ENCODE results near the gene EXOC3. TPM values are rescaled to one million over a fixed set of nuclear protein-coding genes. Genes with fewer than 3 reads are reported as not detected.

Gene EXOC3
- total RNA-seq, 2 experiments from 2014 or later = 62.2 to 62.3 TPM

- no peak for DNase-seq
- no peak overlapping the region for H3K4me3 Mint-ChIP-seq
- H3K27me3 Mint-ChIP-seq (ENCODE audit: low read depth) = no peaks in the 10 kb centered on the region
- H3K27ac Mint-ChIP-seq = no peak overlapping the region
- peaks cover 14% of the 10 kb centered on the region for H3K36me3 Mint-ChIP-seq (ENCODE audit: low read depth)
- H3K9me3 Mint-ChIP-seq (ENCODE audit: insufficient read depth) = no peaks in the 10 kb centered on the region
- POLR2A ChIA-PET = no interaction called here
- CTCF ChIA-PET = interaction anchor here (0.9 to 1.5 kb wide), 2 partner anchors 12 to 118 kb away, joined by 3 to 6 read pairs; no protein-coding TSS in a partner anchor
- H3K4me1 Mint-ChIP-seq (ENCODE audit: low read depth) = peaks cover 21% of the 10 kb centered on the region
- no peak for ATAC-seq
These were observed 7.7 kb upstream of the EXOC3 start for GRCh38 chr5:435156-435790.

GRCh38 chr5:435961-436640 is 6.9 kb upstream of the EXOC3 start:
- Mint-ChIP-seq H3K9me3 (ENCODE audit: insufficient read depth) (no peaks in the 10 kb centered on the region), H3K4me3 (no peak overlapping the region), H3K27ac (no peak overlapping the region), H3K36me3 (ENCODE audit: low read depth) (peaks cover 11% of the 10 kb centered on the region), H3K4me1 (ENCODE audit: low read depth) (peaks cover 24% of the 10 kb centered on the region), H3K27me3 (ENCODE audit: low read depth) (no peaks in the 10 kb centered on the region)
- ChIA-PET POLR2A (interaction anchor here (1.0 kb wide), 1 partner anchor 13 kb away, joined by 3 read pairs; no protein-coding TSS in a partner anchor), CTCF (no interaction called here)
- ATAC-seq (no peak), DNase-seq (no peak)

- no peak for DNase-seq
- CTCF ChIA-PET = interaction anchor here (0.6 kb wide), 1 partner anchor 54 kb away, joined by 3 read pairs; no protein-coding TSS in a partner anchor
These were observed 6.4 kb upstream of the EXOC3 start for GRCh38 chr5:436641-436975.

DNA sequence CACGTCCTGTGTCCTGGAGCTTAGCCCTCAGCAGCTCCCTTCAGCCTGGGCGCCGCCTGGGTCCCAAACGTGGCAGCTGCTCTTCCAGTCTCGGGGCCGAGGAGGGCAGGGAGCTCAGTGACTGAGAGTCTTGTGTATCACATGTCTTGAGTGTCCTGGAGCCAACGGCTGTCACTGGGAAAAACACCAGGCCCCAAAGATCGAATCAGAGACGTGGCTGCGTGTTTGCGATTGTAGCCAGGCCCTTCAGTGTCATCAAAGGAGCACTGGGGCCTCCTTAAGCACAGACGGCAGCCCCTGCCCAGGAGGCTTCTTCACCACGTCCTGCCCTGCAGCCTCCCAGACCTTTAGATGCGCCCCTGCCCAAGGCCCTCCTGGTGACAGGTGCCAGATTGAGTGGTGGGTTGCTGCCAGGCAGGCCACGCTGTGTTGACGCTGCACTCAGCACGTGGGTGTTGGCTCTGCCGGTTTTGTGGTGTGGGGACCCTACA is 5.7 kb upstream of the EXOC3 start:
- Mint-ChIP-seq H3K36me3 (ENCODE audit: low read depth) (peaks cover 6% of the 10 kb centered on the region), H3K27me3 (ENCODE audit: low read depth) (no peaks in the 10 kb centered on the region), H3K4me3 (no peak overlapping the region), H3K27ac (no peak overlapping the region), H3K4me1 (ENCODE audit: low read depth) (peaks cover 32% of the 10 kb centered on the region), H3K9me3 (ENCODE audit: insufficient read depth) (no peaks in the 10 kb centered on the region)
- CTCF ChIA-PET = interaction anchor here (0.6 kb wide), 1 partner anchor 55 kb away, joined by 3 read pairs; no protein-coding TSS in a partner anchor
- no peak for DNase-seq
- ATAC-seq = no peak
- POLR2A ChIA-PET = interaction anchor here (0.9 to 1.0 kb wide), 2 partner anchors 11 to 91 kb away, joined by 3 read pairs; no protein-coding TSS in a partner anchor

More at GRCh38 chr5:436641-436975, 6.4 kb upstream of the EXOC3 start:
- H3K27ac Mint-ChIP-seq = no peak overlapping the region
- no peaks in the 10 kb centered on the region for H3K27me3 Mint-ChIP-seq (ENCODE audit: low read depth)
- no peak for ATAC-seq
- peaks cover 9% of the 10 kb centered on the region for H3K36me3 Mint-ChIP-seq (ENCODE audit: low read depth)
- no peaks in the 10 kb centered on the region for H3K9me3 Mint-ChIP-seq (ENCODE audit: insufficient read depth)
- peaks cover 25% of the 10 kb centered on the region for H3K4me1 Mint-ChIP-seq (ENCODE audit: low read depth)
- H3K4me3 Mint-ChIP-seq = no peak overlapping the region
- POLR2A ChIA-PET = interaction anchor here (1.0 kb wide), 1 partner anchor 12 kb away, joined by 3 read pairs; no protein-coding TSS in a partner anchor

- peaks cover 6% of the 10 kb centered on the region for H3K36me3 Mint-ChIP-seq (ENCODE audit: low read depth)
- CTCF ChIA-PET = no interaction called here
- POLR2A ChIA-PET = interaction anchor here (0.9 kb wide), 1 partner anchor 93 kb away, joined by 3 read pairs; no protein-coding TSS in a partner anchor
These were observed 4.4 kb upstream of the EXOC3 start for GRCh38 chr5:438481-438981.

DNA sequence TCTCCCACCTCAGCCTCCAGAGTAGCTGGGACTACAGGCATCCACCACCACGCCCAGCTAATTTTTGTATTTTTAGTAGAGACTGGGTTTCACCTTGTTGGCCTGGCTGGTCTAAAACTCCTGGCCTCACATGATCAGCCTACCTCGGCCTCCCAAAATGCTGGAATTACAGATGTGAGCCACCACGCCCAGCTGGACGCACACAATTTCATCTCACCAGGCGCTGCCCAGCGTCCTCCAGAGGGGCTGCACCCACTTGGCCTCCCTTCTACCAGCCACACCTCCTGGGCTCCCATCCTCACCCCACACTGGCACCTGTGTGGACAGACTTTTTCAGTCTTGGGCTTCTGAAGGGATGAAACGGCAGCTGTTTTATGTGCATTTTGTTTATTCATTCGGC is 3.8 kb upstream of the EXOC3 start:
- Mint-ChIP-seq H3K27ac (peak overlapping the region; percentile 23), H3K9me3 (ENCODE audit: insufficient read depth) (no peaks in the 10 kb centered on the region), H3K4me3 (no peak overlapping the region), H3K36me3 (ENCODE audit: low read depth) (peaks cover 6% of the 10 kb centered on the region), H3K4me1 (ENCODE audit: low read depth) (peaks cover 41% of the 10 kb centered on the region), H3K27me3 (ENCODE audit: low read depth) (no peaks in the 10 kb centered on the region)
- ChIA-PET CTCF (interaction anchor here (1.6 kb wide), 1 partner anchor 8 kb away, joined by 7 read pairs; no protein-coding TSS in a partner anchor), POLR2A (no interaction called here)
- DNase-seq (no peak), ATAC-seq (no peak)

More at GRCh38 chr5:438481-438981, 4.4 kb upstream of the EXOC3 start:
- Mint-ChIP-seq H3K27me3 (ENCODE audit: low read depth) (no peaks in the 10 kb centered on the region), H3K27ac (no peak overlapping the region), H3K4me3 (no peak overlapping the region), H3K9me3 (ENCODE audit: insufficient read depth) (no peaks in the 10 kb centered on the region), H3K4me1 (ENCODE audit: low read depth) (peaks cover 36% of the 10 kb centered on the region)
- DNase-seq (no peak), ATAC-seq (no peak)

DNA sequence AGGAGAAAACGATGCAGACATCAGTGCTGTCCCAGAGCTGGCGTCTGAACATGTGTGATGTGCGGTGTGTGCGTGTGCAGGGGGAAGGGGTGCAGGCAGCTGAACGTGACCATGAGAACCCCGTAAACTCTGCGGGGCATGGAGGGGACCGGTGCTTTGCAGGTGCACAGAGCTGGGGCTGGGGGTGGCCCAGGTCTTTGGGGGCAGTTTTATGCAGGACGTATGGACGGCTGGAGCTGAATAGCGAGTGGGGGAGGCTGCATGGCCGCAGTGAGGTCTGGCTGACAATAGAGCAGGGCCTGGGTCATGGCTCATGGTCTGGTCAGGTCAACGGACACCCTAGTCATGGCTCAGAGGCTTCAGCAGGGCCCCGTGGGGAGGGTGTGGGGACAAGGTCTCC is 3.3 kb upstream of the EXOC3 start:
- CTCF ChIA-PET = interaction anchor here (1.4 to 1.6 kb wide), 2 partner anchors 9 to 14 kb away, joined by 4 to 7 read pairs; no protein-coding TSS in a partner anchor
- peaks cover 8% of the 10 kb centered on the region for H3K36me3 Mint-ChIP-seq (ENCODE audit: low read depth)
- no peaks in the 10 kb centered on the region for H3K27me3 Mint-ChIP-seq (ENCODE audit: low read depth)
- DNase-seq = no peak
- POLR2A ChIA-PET = no interaction called here
- no peak overlapping the region for H3K4me3 Mint-ChIP-seq
- peaks cover 46% of the 10 kb centered on the region for H3K4me1 Mint-ChIP-seq (ENCODE audit: low read depth)
- H3K9me3 Mint-ChIP-seq (ENCODE audit: insufficient read depth) = no peaks in the 10 kb centered on the region
- no peak for ATAC-seq
- peak overlapping the region; percentile 23 for H3K27ac Mint-ChIP-seq

DNA sequence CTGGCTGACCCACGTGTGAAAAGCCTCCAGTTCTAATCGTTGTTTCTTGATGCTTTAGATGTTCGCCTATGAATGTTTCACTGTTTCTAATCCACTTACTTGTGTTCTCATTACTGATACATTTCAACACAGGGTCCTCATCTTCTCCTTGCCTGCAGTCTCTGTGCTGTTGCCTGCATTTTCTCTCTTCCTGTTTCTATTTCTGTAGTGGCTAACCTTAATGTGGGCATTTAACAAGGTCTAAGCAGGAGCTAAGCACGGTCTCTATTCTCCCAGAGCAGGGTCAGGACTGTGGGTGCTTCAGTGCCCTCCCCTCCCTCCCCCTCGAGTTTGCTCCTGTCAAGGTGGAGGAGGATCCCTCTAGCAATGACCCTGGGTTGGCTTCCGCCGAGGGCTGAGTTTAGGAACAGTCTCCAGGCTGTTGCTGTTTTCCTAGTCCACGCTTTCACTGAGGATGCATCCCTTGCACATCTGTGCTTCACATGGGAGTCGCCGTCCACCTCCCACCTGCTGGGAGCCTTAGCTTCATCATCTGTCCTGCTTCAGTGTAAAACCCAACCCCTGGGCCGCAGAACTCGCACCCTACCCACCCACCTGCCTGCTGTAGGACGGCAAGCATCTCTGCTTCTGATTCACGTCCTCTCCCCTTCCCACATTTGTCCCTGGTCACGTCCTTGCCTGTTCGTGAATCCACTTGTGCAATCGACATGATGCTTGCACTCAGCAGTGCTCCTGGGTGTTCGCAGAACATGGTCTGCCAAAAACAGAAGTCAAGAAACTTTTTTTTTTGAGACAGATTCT is 2.4 kb upstream of the EXOC3 start:
- peak overlapping the region; percentile 62 for H3K27ac Mint-ChIP-seq
- DNase-seq = no peak
- CTCF ChIA-PET = interaction anchor here (1.4 to 1.6 kb wide), 2 partner anchors 9 to 15 kb away, joined by 4 to 7 read pairs; no protein-coding TSS in a partner anchor
- H3K4me3 Mint-ChIP-seq = no peak overlapping the region
- no peaks in the 10 kb centered on the region for H3K27me3 Mint-ChIP-seq (ENCODE audit: low read depth)
- peaks cover 9% of the 10 kb centered on the region for H3K36me3 Mint-ChIP-seq (ENCODE audit: low read depth)
- ATAC-seq = no peak
- POLR2A ChIA-PET = no interaction called here
- peaks cover 51% of the 10 kb centered on the region for H3K4me1 Mint-ChIP-seq (ENCODE audit: low read depth)
- no peaks in the 10 kb centered on the region for H3K9me3 Mint-ChIP-seq (ENCODE audit: insufficient read depth)

GRCh38 chr5:441996-442334 is 1.0 kb upstream of the EXOC3 start:
- ChIA-PET CTCF (interaction anchor here (1.1 kb wide), 1 partner anchor 27 kb away, joined by 3 read pairs; no protein-coding TSS in a partner anchor), POLR2A (no interaction called here)
- Mint-ChIP-seq H3K9me3 (ENCODE audit: insufficient read depth) (no peaks in the 10 kb centered on the region), H3K27me3 (ENCODE audit: low read depth) (no peaks in the 10 kb centered on the region), H3K4me1 (ENCODE audit: low read depth) (peaks cover 58% of the 10 kb centered on the region), H3K4me3 (peak overlapping the region; percentile 98), H3K36me3 (ENCODE audit: low read depth) (peaks cover 17% of the 10 kb centered on the region), H3K27ac (peak overlapping the region; percentile 96)
- ATAC-seq (no peak), DNase-seq (no peak)

DNA sequence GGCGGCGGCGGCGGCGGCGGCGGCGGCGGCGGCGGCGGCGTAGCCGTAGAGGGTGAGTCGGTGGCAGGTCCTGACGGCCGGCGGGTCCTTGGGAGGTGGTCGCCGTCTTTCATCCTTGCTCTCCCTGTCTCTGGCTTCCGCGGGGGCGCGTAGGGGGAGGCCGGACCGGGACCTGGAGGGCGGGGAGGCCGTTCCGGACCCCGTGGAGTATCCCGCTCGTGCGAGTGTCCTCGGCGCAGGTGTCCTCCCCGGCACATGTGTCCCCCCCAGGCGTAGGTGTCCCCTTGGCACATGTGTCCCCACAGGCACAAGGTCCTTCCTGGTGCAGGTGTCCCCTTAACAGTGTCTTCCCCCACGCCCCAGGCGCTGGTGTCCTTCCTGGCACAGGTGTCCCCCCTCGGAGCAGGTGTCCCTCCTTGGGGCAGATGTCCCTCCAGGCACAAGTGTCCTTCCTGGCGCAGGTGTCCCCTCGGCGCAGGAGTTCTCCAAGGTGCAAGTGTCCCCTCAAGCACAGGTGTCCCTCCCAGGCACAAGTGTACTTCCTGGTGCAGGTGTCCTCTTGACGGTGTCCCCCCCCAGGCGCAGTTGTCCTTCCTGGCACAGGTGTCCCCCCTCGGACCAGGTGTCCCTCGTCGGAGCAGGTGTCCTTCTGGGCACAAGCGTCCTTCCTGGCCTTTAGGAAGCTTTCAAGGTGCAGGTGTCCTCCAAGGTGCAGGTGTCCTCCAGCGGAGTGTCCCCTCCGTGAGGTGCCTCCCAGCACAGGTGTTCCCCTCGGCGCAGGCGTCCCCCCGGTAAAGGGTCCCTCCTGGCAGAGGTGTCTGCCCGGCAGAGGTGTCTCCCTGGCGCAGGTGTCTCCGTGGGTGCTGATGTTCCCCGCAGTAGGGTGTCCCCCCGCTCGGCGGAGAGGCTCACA is 519 bp downstream of the EXOC3 start:
- POLR2A ChIA-PET = interaction anchor here (1.1 to 1.3 kb wide), 2 partner anchors 11 to 30 kb away, joined by 5 to 6 read pairs; no protein-coding TSS in a partner anchor

More for the DNA sequence above, 519 bp downstream of the EXOC3 start:
- CTCF ChIA-PET = interaction anchor here (0.5 to 1.5 kb wide), 2 partner anchors 120 to 1205 kb away, joined by 3 read pairs; no protein-coding TSS in a partner anchor
- ATAC-seq (peak; percentile 45), DNase-seq (peak; percentile 50)
- Mint-ChIP-seq H3K9me3 (ENCODE audit: insufficient read depth) (no peaks in the 10 kb centered on the region), H3K27ac (peak overlapping the region; percentile 81), H3K36me3 (ENCODE audit: low read depth) (peaks cover 31% of the 10 kb centered on the region), H3K27me3 (ENCODE audit: low read depth) (no peaks in the 10 kb centered on the region), H3K4me3 (peak overlapping the region; percentile 98), H3K4me1 (ENCODE audit: low read depth) (peaks cover 58% of the 10 kb centered on the region)

Data from activated CD8-positive, alpha-beta T cell treated with anti-CD3 and anti-CD28 coated beads, Interleukin-2, amount 10 ng/mL, durations not matched to agents 7 days and 5 days (primary cell).